Measurements from ENCODE around the gene UGT2A3. TPM values are rescaled to one million over a fixed set of nuclear protein-coding genes. Genes with fewer than 3 reads are reported as not detected.
"Not testable (repeated sequence)": the region's sequence is repeated elsewhere in the genome, so short reads cannot be mapped to it uniquely, and the experiment has no call there.

Gene UGT2A3
- total and polyA plus RNA-seq, 7 donors: 16.9 to 28.0 (median 17.4) TPM; not detected in 4

- intact Hi-C loops (cut with DNase I): no loop called here
- H3K4me3 ChIP-seq: no peak overlapping the region
- TF ChIP-seq EP300 (IDR thresholded peaks at IDR 0.05): no peak
- TF ChIP-seq POLR2A (IDR thresholded peaks at IDR 0.05): no peak
- no peak for TF ChIP-seq POLR2AphosphoS5 (IDR thresholded peaks at IDR 0.05)
- TF ChIP-seq, protein P1, sequence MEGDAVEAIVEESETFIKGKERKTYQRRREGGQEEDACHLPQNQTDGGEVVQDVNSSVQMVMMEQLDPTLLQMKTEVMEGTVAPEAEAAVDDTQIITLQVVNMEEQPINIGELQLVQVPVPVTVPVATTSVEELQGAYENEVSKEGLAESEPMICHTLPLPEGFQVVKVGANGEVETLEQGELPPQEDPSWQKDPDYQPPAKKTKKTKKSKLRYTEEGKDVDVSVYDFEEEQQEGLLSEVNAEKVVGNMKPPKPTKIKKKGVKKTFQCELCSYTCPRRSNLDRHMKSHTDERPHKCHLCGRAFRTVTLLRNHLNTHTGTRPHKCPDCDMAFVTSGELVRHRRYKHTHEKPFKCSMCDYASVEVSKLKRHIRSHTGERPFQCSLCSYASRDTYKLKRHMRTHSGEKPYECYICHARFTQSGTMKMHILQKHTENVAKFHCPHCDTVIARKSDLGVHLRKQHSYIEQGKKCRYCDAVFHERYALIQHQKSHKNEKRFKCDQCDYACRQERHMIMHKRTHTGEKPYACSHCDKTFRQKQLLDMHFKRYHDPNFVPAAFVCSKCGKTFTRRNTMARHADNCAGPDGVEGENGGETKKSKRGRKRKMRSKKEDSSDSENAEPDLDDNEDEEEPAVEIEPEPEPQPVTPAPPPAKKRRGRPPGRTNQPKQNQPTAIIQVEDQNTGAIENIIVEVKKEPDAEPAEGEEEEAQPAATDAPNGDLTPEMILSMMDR (IDR thresholded peaks at IDR 0.05): no peak
- DNase-seq: no peak
- no peaks in the 10 kb centered on the region for H3K36me3 ChIP-seq
- 18 to 66% methylated on average over 3 of the region's 3 CpGs for WGBS, 2 donors
- no peaks in the 10 kb centered on the region for H3K9me3 ChIP-seq
- no peak overlapping the region for H3K27ac ChIP-seq
- H3K27me3 ChIP-seq: no peaks in the 10 kb centered on the region
- H3K4me1 ChIP-seq: no peaks in the 10 kb centered on the region
These were observed 2.6 kb downstream of the UGT2A3 start for GRCh38 chr4:68948985-68949384.

- TF ChIP-seq, protein P1 (IDR thresholded peaks at IDR 0.05): no peak
- no peak for TF ChIP-seq POLR2AphosphoS5 (IDR thresholded peaks at IDR 0.05)
- no peak for TF ChIP-seq POLR2A (IDR thresholded peaks at IDR 0.05)
- TF ChIP-seq EP300 (IDR thresholded peaks at IDR 0.05): no peak
- DNase-seq: no peak
- intact Hi-C loops (cut with DNase I): no loop called here
- no peak overlapping the region for H3K4me3 ChIP-seq
- H3K36me3 ChIP-seq: no peaks in the 10 kb centered on the region
- 48 to 87% methylated on average over 2 of the region's 2 CpGs for WGBS, 2 donors
- no peaks in the 10 kb centered on the region for H3K27me3 ChIP-seq
- no peaks in the 10 kb centered on the region for H3K9me3 ChIP-seq
- H3K27ac ChIP-seq: no peak overlapping the region
- H3K4me1 ChIP-seq: no peaks in the 10 kb centered on the region
These were observed 3.4 kb downstream of the UGT2A3 start for GRCh38 chr4:68948044-68948743.

- no peak overlapping the region for H3K27ac ChIP-seq
- no peaks in the 10 kb centered on the region for H3K4me1 ChIP-seq
- TF ChIP-seq, protein P1 (IDR thresholded peaks at IDR 0.05): no peak
- TF ChIP-seq POLR2A (IDR thresholded peaks at IDR 0.05) (no peak), EP300 (IDR thresholded peaks at IDR 0.05) (no peak), POLR2AphosphoS5 (IDR thresholded peaks at IDR 0.05) (no peak)
- no peaks in the 10 kb centered on the region for H3K36me3 ChIP-seq
- no peaks in the 10 kb centered on the region for H3K27me3 ChIP-seq
- 63 to 65% methylated on average over 3 of the region's 3 CpGs for WGBS, 2 donors
- DNase-seq: no peak
- H3K9me3 ChIP-seq: no peaks in the 10 kb centered on the region
- intact Hi-C loops (cut with DNase I): no loop called here
- H3K4me3 ChIP-seq: no peak overlapping the region
These were observed 22.4 kb downstream of the UGT2A3 start for GRCh38 chr4:68929076-68929737.

DNA sequence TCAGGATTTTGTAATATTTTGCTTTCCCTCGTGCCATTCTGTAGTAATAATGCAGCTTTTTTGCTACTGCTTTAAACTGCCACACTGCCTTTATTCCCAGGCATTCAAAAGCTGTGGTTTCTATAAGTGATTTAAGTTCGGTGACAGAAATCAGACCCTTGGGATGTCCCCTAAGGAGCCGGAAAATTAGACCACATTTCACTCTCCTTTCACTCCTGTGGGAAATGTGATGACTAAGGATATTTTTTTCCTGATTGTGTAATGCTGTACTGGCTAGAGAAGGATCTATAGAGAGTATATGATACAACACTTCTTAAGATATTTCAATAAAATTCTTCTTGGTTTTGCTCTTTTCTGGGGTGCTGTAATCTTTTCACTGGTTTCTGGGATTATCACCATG, 24.4 kb downstream of the UGT2A3 start:
- Histone ChIP-seq H3K9me3 (no peaks in the 10 kb centered on the region), H3K4me3 (no peak overlapping the region), H3K36me3 (no peaks in the 10 kb centered on the region), H3K27me3 (no peaks in the 10 kb centered on the region), H3K4me1 (no peaks in the 10 kb centered on the region), H3K27ac (no peak overlapping the region)
- WGBS, 2 donors: 75 to 86% methylated on average over 3 of the region's 3 CpGs
- no peak for TF ChIP-seq POLR2A (IDR thresholded peaks at IDR 0.05)
- TF ChIP-seq EP300 (IDR thresholded peaks at IDR 0.05): no peak
- TF ChIP-seq POLR2AphosphoS5 (IDR thresholded peaks at IDR 0.05): no peak
- TF ChIP-seq, protein P1 (IDR thresholded peaks at IDR 0.05): no peak
- intact Hi-C loops (cut with DNase I): no loop called here
- no peak for DNase-seq

GRCh38 chr4:68922202-68922601, 29.4 kb downstream of the UGT2A3 start:
- H3K4me1 ChIP-seq; DNase-seq; H3K9me3 ChIP-seq; intact Hi-C loops (cut with DNase I); H3K36me3 ChIP-seq; H3K4me3 ChIP-seq; H3K27me3 ChIP-seq; H3K27ac ChIP-seq: not testable (repeated sequence)
- 58 to 78% methylated on average over 5 of the region's 5 CpGs for WGBS, 2 donors

All from sigmoid colon (tissue), 7 donors.